IMR-90 (cell line): ENCODE results near the gene NCS1. TPM values are rescaled to one million over a fixed set of nuclear protein-coding genes. Genes with fewer than 3 reads are reported as not detected.
A peak's percentile ranks its signal among the peaks of the same experiment; 100 is the strongest.

Experiments used
- ATAC-seq: fragments of 200-7000 bp; cut with Tn5 transposase; 2 replicates; pipeline ENCODE4 v1.9.1; 2020; ENCODE audit warnings: low read depth, mild to moderate bottlenecking, moderate library complexity
- BruUV-seq: library from RNA; stranded (reverse); fragments of 400-500 nt; replicated peaks from 2 replicates; lab custom pipeline; 2021; lab: Mats Ljungman, UMichigan
- CTCF ChIA-PET: fragments of 300-600 bp; formaldehyde crosslinking; extraction: SDS; loops from one replicate; lab custom pipeline; 2021; ENCODE audit warnings: antibody characterized with exemption; lab: Yijun Ruan, JAX
- POLR2A ChIA-PET: fragments of 300-600 bp; sonication (Branson Sonifier 250); formaldehyde crosslinking; loops from one replicate; lab custom pipeline; 2022; ENCODE audit warnings: antibody characterized with exemption; ENCODE audit not compliant: unreplicated experiment; lab: Charles Lee
- DNase-seq: peaks from one replicate; pipeline ENCODE4 v3.0.0; 2013
- H2AFZ ChIP-seq: replicated peaks from 2 replicates; pipeline ENCODE3; 2013; ENCODE audit warnings: low read length, mild to moderate bottlenecking; ENCODE audit not compliant: poor library complexity
- H2AK5ac ChIP-seq: 2 replicates; pipeline ENCODE4 v1.6.1; 2013; ENCODE audit warnings: low read depth, low read length, inconsistent platforms
- H2AK9ac ChIP-seq: replicated peaks from 2 replicates; pipeline ENCODE3; 2013; ENCODE audit warnings: mild to moderate bottlenecking, low read depth, low read length, moderate library complexity; ENCODE audit not compliant: poor library complexity
- H2BK120ac ChIP-seq: 2 replicates; pipeline ENCODE4 v1.6.1; 2013; ENCODE audit warnings: low read depth, low read length, inconsistent platforms
- H2BK15ac ChIP-seq: 3 replicates; pipeline ENCODE4 v1.6.1; 2013; ENCODE audit warnings: low read depth, low read length, inconsistent platforms
- H2BK20ac ChIP-seq: 2 replicates; pipeline ENCODE4 v1.6.1; 2013; ENCODE audit warnings: low read depth, mild to moderate bottlenecking, inconsistent platforms, low read length, moderate library complexity
- H2BK5ac ChIP-seq: 2 replicates; pipeline ENCODE4 v1.6.1; 2013; ENCODE audit warnings: mild to moderate bottlenecking, low read depth, low read length, inconsistent platforms; ENCODE audit not compliant: poor library complexity, severe bottlenecking
- H3K14ac ChIP-seq: replicated peaks from 2 replicates; pipeline ENCODE4 v1.6.1; 2013; ENCODE audit warnings: low read depth, low read length, inconsistent platforms
- H3K18ac ChIP-seq: 2 replicates; pipeline ENCODE4 v1.6.1; 2013; ENCODE audit warnings: low read depth, low read length, control low read depth
- H3K23ac ChIP-seq: 2 replicates; pipeline ENCODE4 v1.6.1; 2013; ENCODE audit warnings: low read depth, low read length, inconsistent platforms
- H3K27ac ChIP-seq: 2 replicates; pipeline ENCODE4 v1.5.1; 2013; ENCODE audit warnings: mild to moderate bottlenecking, control low read depth, low read length; ENCODE audit not compliant: insufficient read depth
- H3K27me3 ChIP-seq: 2 replicates; pipeline ENCODE4 v1.6.1; 2013; ENCODE audit warnings: low read length; ENCODE audit not compliant: control insufficient read depth, insufficient read depth
- H3K36me3 ChIP-seq: 2 replicates; pipeline ENCODE4 v1.6.1; 2013; ENCODE audit warnings: low read length, mixed read lengths; ENCODE audit not compliant: control insufficient read depth, insufficient read depth
- H3K4ac ChIP-seq: 2 replicates; pipeline ENCODE4 v1.6.1; 2013; ENCODE audit warnings: low read depth, low read length, inconsistent platforms
- H3K4me1 ChIP-seq: 2 replicates; pipeline ENCODE4 v1.6.1; 2013; ENCODE audit warnings: low read length, mixed read lengths; ENCODE audit not compliant: control insufficient read depth, insufficient read depth
- H3K4me2 ChIP-seq: 2 replicates; pipeline ENCODE4 v1.6.1; 2013; ENCODE audit warnings: low read depth, mild to moderate bottlenecking, control low read depth, low read length, moderate library complexity
- H3K4me3 ChIP-seq: 2 replicates; pipeline ENCODE4 v1.5.1; 2013; ENCODE audit warnings: low read depth, mild to moderate bottlenecking, control low read depth, low read length, moderate library complexity; ENCODE audit not compliant: insufficient read depth
- H3K56ac ChIP-seq: 2 replicates; pipeline ENCODE4 v1.6.1; 2013; ENCODE audit warnings: low read length, inconsistent platforms; ENCODE audit not compliant: insufficient read depth; ENCODE audit errors: extremely low read depth
- H3K79me1 ChIP-seq, 2 experiments: 2 replicates each; pipeline ENCODE4 v1.6.1; 2013; ENCODE audit warnings: low read length in 2 of 2, inconsistent platforms in 1 of 2, low read depth in 1 of 2
- H3K9ac ChIP-seq: 2 replicates; pipeline ENCODE4 v1.6.1; 2013; ENCODE audit warnings: low read depth, low read length, control low read depth
- H3K9me1 ChIP-seq: 2 replicates; pipeline ENCODE4 v1.6.1; 2013; ENCODE audit warnings: low read length, inconsistent platforms; ENCODE audit not compliant: insufficient read depth
- H3K9me3 ChIP-seq: 2 replicates; pipeline ENCODE4 v1.6.1; 2013; ENCODE audit warnings: low read length; ENCODE audit not compliant: control insufficient read depth, insufficient read depth
- H4K20me1 ChIP-seq: 2 replicates; pipeline ENCODE4 v1.6.1; 2013; ENCODE audit warnings: low read length, inconsistent platforms; ENCODE audit not compliant: insufficient read depth
- H4K5ac ChIP-seq: 2 replicates; pipeline ENCODE4 v1.6.1; 2013; ENCODE audit warnings: mild to moderate bottlenecking, low read depth, low read length, control low read depth
- H4K8ac ChIP-seq, 2 experiments: 2 replicates each; pipeline ENCODE4 v1.6.1; 2013; ENCODE audit warnings: low read depth in 2 of 2, low read length in 2 of 2, control low read depth in 1 of 2, inconsistent platforms in 1 of 2
- H4K91ac ChIP-seq: 2 replicates; pipeline ENCODE4 v1.6.1; 2013; ENCODE audit warnings: low read depth, low read length, inconsistent platforms; ENCODE audit not compliant: insufficient read depth
- BHLHE40 ChIP-seq: fragments of 150-350 bp; IDR thresholded peaks from 2 replicates; pipeline ENCODE4 v1.6.1; 2016; ENCODE audit warnings: mild to moderate bottlenecking, low read depth, low read length
- CEBPB ChIP-seq: IDR thresholded peaks from 2 replicates; pipeline ENCODE4 v1.6.1; 2012; ENCODE audit warnings: low read depth, low read length, improper control_type of control experiment
- CHD1 ChIP-seq: IDR thresholded peaks from 2 replicates; pipeline ENCODE4 v1.6.1; 2012; ENCODE audit warnings: low read depth, low read length, improper control_type of control experiment
- CTCF ChIP-seq: conservative IDR thresholded peaks from 2 replicates; pipeline ENCODE4 v1.5.1; 2012; ENCODE audit warnings: mild to moderate bottlenecking, low read depth, low read length, improper control_type of control experiment
- FOS ChIP-seq: fragments of 150-350 bp; IDR thresholded peaks from 2 replicates; pipeline ENCODE4 v1.6.1; 2016; ENCODE audit warnings: low read depth, low read length
- MAFK ChIP-seq: IDR thresholded peaks from 2 replicates; pipeline ENCODE4 v1.6.1; 2012; ENCODE audit warnings: low read depth, low read length, improper control_type of control experiment
- MAZ ChIP-seq: IDR thresholded peaks from 2 replicates; pipeline ENCODE4 v1.6.1; 2012; ENCODE audit warnings: low read depth, mild to moderate bottlenecking, low read length, improper control_type of control experiment, moderate library complexity, borderline replicate concordance
- MXI1 ChIP-seq: IDR thresholded peaks from 2 replicates; pipeline ENCODE4 v1.6.1; 2012; ENCODE audit warnings: low read depth, mild to moderate bottlenecking, low read length, moderate library complexity, borderline replicate concordance
- NFE2L2 ChIP-seq: fragments of 150-350 bp; IDR thresholded peaks from 2 replicates; pipeline ENCODE4 v1.6.1; 2016; ENCODE audit warnings: low read depth, mild to moderate bottlenecking, low read length
- POLR2A ChIP-seq: IDR thresholded peaks from 2 replicates; pipeline ENCODE4 v1.6.1; 2012; ENCODE audit warnings: mild to moderate bottlenecking, low read depth, low read length
- RAD21 ChIP-seq: IDR thresholded peaks from 2 replicates; pipeline ENCODE4 v1.6.1; 2012; ENCODE audit warnings: low read length, improper control_type of control experiment
- RCOR1 ChIP-seq: IDR thresholded peaks from 2 replicates; pipeline ENCODE4 v1.6.1; 2012; ENCODE audit warnings: mild to moderate bottlenecking, low read length, improper control_type of control experiment; ENCODE audit not compliant: insufficient replicate concordance
- RFX5 ChIP-seq: IDR thresholded peaks from 2 replicates; pipeline ENCODE4 v1.8.0; 2012; ENCODE audit warnings: low read depth, mild to moderate bottlenecking, low read length, moderate library complexity
- SMC3 ChIP-seq: fragments of 150-350 bp; IDR thresholded peaks from 2 replicates; pipeline ENCODE4 v1.6.1; 2016; ENCODE audit warnings: low read depth, mild to moderate bottlenecking, antibody characterized with exemption, low read length, moderate library complexity
- WGBS, 2 experiments: methylation state at CpG; one replicate each; pipeline versions ENCODE4 v1.1.5 to v1.1.7; 2013; ENCODE audit warnings: missing lambda C conversion rate in 2 of 2; ENCODE audit not compliant: insufficient read length in 1 of 2; ENCODE audit errors: extremely low coverage in 2 of 2; 5-methylcytosine and 5-hydroxymethylcytosine counted together
- dilution Hi-C: fragments of 300-500 bp; cut with HindIII; formaldehyde crosslinking; loops from one replicate; pipeline ENCODE4 v1.14.3; 2018; ENCODE audit warnings: low sequenced_read_pairs; ENCODE audit not compliant: unreplicated experiment
- in situ Hi-C: fragments of 300-500 bp; cut with MboI; formaldehyde crosslinking; loops from 3 replicates; pipeline ENCODE4 v1.14.3; 2019; ENCODE audit warnings: low sequenced_read_pairs, inconsistent platforms, mixed read lengths
- intact Hi-C: fragments of 100-400 bp; cut with micrococcal nuclease; formaldehyde crosslinking; loops from 2 replicates; pipeline ENCODE4 v1.10.0; 2022
- polyA plus RNA-seq, 3 experiments: library from polyadenylated mRNA; depleted of rRNA; stranded (reverse); fragments of >200 nt; gene quantifications; 2 replicates each; pipeline ENCODE4 v1.2.3, GENCODE V29; 2012; ENCODE audit warnings: low replicate concordance in 1 of 3
- total RNA-seq: library from RNA; depleted of rRNA; stranded (reverse); fragments of >200 nt; gene quantifications from 2 replicates; pipeline ENCODE4 v1.2.3, GENCODE V29; 2012
- TF ChIP-seq, protein P1 (sequence below): fragments of 150-350 bp; IDR thresholded peaks from 2 replicates; pipeline ENCODE4 v1.6.1; 2017; ENCODE audit warnings: mild to moderate bottlenecking, antibody characterized with exemption, low read length, low read depth
- TF ChIP-seq, protein P2 (sequence below): fragments of 150-350 bp; IDR thresholded peaks from 2 replicates; pipeline ENCODE4 v1.6.1; 2016; ENCODE audit warnings: low read depth, mild to moderate bottlenecking, low read length, moderate library complexity, borderline replicate concordance

The NCS1 gene
- total and polyA plus RNA-seq, 2 of the 4 experiments (the other 2 are of a cell fraction): 41.0 to 60.5 TPM

DNA sequence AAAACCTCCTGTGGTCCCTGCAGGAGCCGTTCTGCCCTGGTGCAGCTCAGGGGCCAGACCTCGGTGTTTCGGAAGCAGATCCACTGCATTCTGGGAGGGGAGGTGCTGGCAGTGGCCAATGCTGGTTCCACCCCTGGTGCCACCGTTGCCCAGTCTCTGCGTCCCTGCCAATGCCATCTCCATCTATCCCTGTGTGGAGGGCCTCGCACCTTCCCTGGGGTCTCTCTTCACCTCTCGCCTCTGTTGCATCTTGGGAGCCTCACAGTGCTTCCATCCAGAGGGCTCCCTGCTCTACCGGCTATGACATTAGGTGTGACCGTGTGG lies 15.3 kb downstream of the NCS1 start:
- peak overlapping the region; percentile 75 for H2BK20ac ChIP-seq
- no TSS peak for BruUV-seq
- 100% methylated on average over 3 of the region's 9 CpGs; no CpG with 5 or more reads in 1 of the 2 experiments for WGBS, 2 experiments
- no peak for DNase-seq
- in situ Hi-C loops: no loop called here
- peak overlapping the region; percentile 91 for H2AK5ac ChIP-seq
- H2BK5ac ChIP-seq: peak overlapping the region; percentile 65
- H3K4ac ChIP-seq: peak overlapping the region; percentile 81
- peaks cover 44% of the 10 kb centered on the region for H3K9me1 ChIP-seq
- H2AK9ac ChIP-seq: peak overlapping the region; percentile 94
- POLR2A ChIA-PET: no interaction called here
- H4K5ac ChIP-seq: no peak overlapping the region
- TF ChIP-seq CTCF (no peak), BHLHE40 (no peak), RAD21 (no peak), MAFK (no peak), MXI1 (no peak), RFX5 (no peak), POLR2A (no peak), CHD1 (no peak), FOS (no peak), CEBPB (no peak), NFE2L2 (no peak), SMC3 (no peak), RCOR1 (no peak), MAZ (no peak)
- TF ChIP-seq, protein P1, sequence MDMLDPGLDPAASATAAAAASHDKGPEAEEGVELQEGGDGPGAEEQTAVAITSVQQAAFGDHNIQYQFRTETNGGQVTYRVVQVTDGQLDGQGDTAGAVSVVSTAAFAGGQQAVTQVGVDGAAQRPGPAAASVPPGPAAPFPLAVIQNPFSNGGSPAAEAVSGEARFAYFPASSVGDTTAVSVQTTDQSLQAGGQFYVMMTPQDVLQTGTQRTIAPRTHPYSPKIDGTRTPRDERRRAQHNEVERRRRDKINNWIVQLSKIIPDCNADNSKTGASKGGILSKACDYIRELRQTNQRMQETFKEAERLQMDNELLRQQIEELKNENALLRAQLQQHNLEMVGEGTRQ: no peak
- TF ChIP-seq, protein P2, sequence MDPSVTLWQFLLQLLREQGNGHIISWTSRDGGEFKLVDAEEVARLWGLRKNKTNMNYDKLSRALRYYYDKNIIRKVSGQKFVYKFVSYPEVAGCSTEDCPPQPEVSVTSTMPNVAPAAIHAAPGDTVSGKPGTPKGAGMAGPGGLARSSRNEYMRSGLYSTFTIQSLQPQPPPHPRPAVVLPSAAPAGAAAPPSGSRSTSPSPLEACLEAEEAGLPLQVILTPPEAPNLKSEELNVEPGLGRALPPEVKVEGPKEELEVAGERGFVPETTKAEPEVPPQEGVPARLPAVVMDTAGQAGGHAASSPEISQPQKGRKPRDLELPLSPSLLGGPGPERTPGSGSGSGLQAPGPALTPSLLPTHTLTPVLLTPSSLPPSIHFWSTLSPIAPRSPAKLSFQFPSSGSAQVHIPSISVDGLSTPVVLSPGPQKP: no peak
- H2BK15ac ChIP-seq: peak overlapping the region; percentile 55; the same call in 1 of the 3 replicates
- no peak overlapping the region for H3K4me3 ChIP-seq
- H3K14ac ChIP-seq: peak overlapping the region; percentile 68; the same call in 1 of the 2 replicates
- CTCF ChIA-PET: no interaction called here
- peaks cover 30 to 88% of the 10 kb centered on the region in 2 experiments for H3K79me1 ChIP-seq
- H3K56ac ChIP-seq: no peak overlapping the region
- peak overlapping the region; percentile 62 for H2AFZ ChIP-seq
- H4K91ac ChIP-seq: peak overlapping the region; percentile 70
- H3K27ac ChIP-seq: peak overlapping the region; percentile 49
- peak overlapping the region; percentile 48 for H3K4me2 ChIP-seq
- H4K20me1 ChIP-seq: peaks cover 67% of the 10 kb centered on the region
- intact Hi-C loops: no loop called here
- peak overlapping the region; percentile 73 for H2BK120ac ChIP-seq
- peaks cover 41% of the 10 kb centered on the region for H3K4me1 ChIP-seq
- H4K8ac ChIP-seq: peak overlapping the region in 1 of 2 experiments; percentile 36; a peak in 1 of 4 replicates
- H3K9ac ChIP-seq: no peak overlapping the region
- no peak overlapping the region for H3K18ac ChIP-seq
- dilution Hi-C loops: no loop called here
- no peak for ATAC-seq
- no peak overlapping the region; the same call in 1 of the 2 replicates for H3K23ac ChIP-seq
- no peaks in the 10 kb centered on the region for H3K36me3 ChIP-seq
- H3K9me3 ChIP-seq: no peaks in the 10 kb centered on the region
- H3K27me3 ChIP-seq: no peaks in the 10 kb centered on the region
